NB4 (cell line): ENCODE results near the gene ANKRD2.

Experiments used
- POLR2A ChIP-seq: IDR thresholded peaks from 2 replicates; pipeline ENCODE4 v1.6.1; 2011; ENCODE audit warnings: mild to moderate bottlenecking; ENCODE audit not compliant: insufficient read length; ENCODE audit errors: extremely low read depth
- TF ChIP-seq, protein P1 (sequence below): IDR thresholded peaks from one replicate; pipeline ENCODE4 v1.5.1; 2012; ENCODE audit warnings: low read depth, low read length

DNA sequence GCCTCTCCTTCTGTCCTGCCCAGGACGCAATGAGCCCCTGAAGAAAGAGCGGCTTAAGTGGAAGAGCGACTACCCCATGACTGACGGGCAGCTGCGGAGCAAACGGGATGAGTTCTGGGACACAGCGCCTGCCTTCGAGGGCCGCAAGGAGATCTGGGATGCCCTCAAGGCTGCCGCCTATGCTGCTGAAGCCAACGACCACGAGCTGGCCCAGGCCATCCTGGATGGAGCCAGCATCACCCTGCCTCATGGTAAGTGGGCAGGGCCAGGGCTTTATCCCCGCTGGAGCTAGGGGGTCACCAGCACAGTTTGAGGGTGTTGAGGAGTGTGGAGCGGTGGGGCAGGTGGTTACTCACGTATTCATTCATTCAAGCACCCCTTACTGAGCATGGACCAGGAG, 4.7 kb upstream of the ANKRD2 start:
- TF ChIP-seq, protein P1, sequence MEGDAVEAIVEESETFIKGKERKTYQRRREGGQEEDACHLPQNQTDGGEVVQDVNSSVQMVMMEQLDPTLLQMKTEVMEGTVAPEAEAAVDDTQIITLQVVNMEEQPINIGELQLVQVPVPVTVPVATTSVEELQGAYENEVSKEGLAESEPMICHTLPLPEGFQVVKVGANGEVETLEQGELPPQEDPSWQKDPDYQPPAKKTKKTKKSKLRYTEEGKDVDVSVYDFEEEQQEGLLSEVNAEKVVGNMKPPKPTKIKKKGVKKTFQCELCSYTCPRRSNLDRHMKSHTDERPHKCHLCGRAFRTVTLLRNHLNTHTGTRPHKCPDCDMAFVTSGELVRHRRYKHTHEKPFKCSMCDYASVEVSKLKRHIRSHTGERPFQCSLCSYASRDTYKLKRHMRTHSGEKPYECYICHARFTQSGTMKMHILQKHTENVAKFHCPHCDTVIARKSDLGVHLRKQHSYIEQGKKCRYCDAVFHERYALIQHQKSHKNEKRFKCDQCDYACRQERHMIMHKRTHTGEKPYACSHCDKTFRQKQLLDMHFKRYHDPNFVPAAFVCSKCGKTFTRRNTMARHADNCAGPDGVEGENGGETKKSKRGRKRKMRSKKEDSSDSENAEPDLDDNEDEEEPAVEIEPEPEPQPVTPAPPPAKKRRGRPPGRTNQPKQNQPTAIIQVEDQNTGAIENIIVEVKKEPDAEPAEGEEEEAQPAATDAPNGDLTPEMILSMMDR = no peak
- no peak for TF ChIP-seq POLR2A
